ENCODE measurements around the gene MARK2. TPM values are rescaled to one million over a fixed set of nuclear protein-coding genes. Genes with fewer than 3 reads are reported as not detected.
A peak's percentile ranks its signal among the peaks of the same experiment; 100 is the strongest.

Gene MARK2
- total and polyA plus RNA-seq, 10 of the 15 experiments (the other 5 are each of a cell fraction or from before 2014, with no cell fraction given): 0.19 to 29.5 (median 13.2) TPM

DNA sequence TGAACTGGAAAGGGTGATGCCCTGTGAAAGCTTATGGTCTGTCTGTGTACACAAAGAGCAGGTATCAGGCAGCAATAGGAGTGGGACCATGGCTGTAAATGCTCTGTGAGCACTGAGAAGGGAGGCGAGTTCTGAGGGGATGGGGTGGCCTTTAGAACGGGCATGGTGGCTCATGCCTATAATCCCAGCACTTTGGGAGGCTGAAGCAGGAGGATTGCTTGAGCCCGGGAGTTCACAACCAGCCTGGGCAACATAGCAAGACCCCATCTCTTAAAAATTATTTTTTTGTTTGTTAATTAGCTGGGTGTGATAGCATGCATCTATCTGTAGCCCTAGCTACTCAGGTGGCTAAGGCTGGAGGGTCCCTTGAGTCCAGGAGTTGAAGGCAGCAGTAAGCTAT is 22.2 kb upstream of the MARK2 start:
- Histone ChIP-seq H3K27ac (ENCODE audit: control insufficient read depth, insufficient read depth) (no peak overlapping the region), H3K4me2 (ENCODE audit: control insufficient read depth, insufficient read depth) (peak overlapping the region; percentile 61), H3K4me3 (no peak overlapping the region), H3K36me3 (ENCODE audit: control insufficient read depth in 2 of 2, insufficient read depth in 2 of 2, low read length in 1 of 2) (peaks cover 18 to 25% of the 10 kb centered on the region in 2 experiments), H4K20me1 (ENCODE audit: control insufficient read depth, insufficient read depth) (peaks cover 4% of the 10 kb centered on the region; the same call in 1 of the 2 replicates), H3K27me3 (replicated peaks in 1 of 2; ENCODE audit: control insufficient read depth in 2 of 2, insufficient read depth in 2 of 2, low read length in 1 of 2) (no peaks in the 10 kb centered on the region), H3K4me1 (ENCODE audit: control insufficient read depth, insufficient read depth, low read length) (peaks cover 7% of the 10 kb centered on the region; the same call in 1 of the 2 replicates), H3K9ac (ENCODE audit: control insufficient read depth, insufficient read depth, low read length) (no peak overlapping the region), H3K9me3 (replicated peaks; ENCODE audit: control insufficient read depth, insufficient read depth, low read length) (no peaks in the 10 kb centered on the region), H2AFZ (ENCODE audit: control insufficient read depth, low read depth, low read length) (no peak overlapping the region), H3K79me2 (ENCODE audit: control insufficient read depth, insufficient read depth, low read length) (peaks cover 32% of the 10 kb centered on the region)
- in situ Hi-C loops (cut with MboI): no loop called here
- FAIRE-seq (no peak), DNase-seq (ENCODE audit: low read depth, low spot score) (no peak), ATAC-seq (no peak)
- SMC1A ChIA-PET (ENCODE audit: uncharacterized antibody, unreplicated experiment): no interaction called here
- WGBS (ENCODE audit: insufficient coverage, insufficient replicate concordance, low lambda C conversion rate, missing lambda C conversion rate): 95% methylated on average over 3 of the region's 3 CpGs
- intact Hi-C loops (cut with micrococcal nuclease; ENCODE audit: unreplicated experiment): no loop called here
- BruUV-seq (replicated peaks): no TSS peak
- RAD21 ChIA-PET (ENCODE audit: unreplicated experiment): no interaction called here
- POLR2A ChIA-PET: interaction anchor here (0.6 kb wide), 1 partner anchor 8 kb away, joined by 3 read pairs; no protein-coding TSS in a partner anchor
- CTCF ChIA-PET: no interaction called here
- no peak for TF ChIP-seq SMC3 (IDR thresholded peaks at IDR 0.05; ENCODE audit: borderline replicate concordance, low read length)
- TF ChIP-seq KDM1A (IDR thresholded peaks at IDR 0.05; ENCODE audit: borderline replicate concordance): no peak
- no peak for TF ChIP-seq PRDM15 (CRISPR knock-in tag; IDR thresholded peaks at IDR 0.05)
- TF ChIP-seq, protein P1, sequence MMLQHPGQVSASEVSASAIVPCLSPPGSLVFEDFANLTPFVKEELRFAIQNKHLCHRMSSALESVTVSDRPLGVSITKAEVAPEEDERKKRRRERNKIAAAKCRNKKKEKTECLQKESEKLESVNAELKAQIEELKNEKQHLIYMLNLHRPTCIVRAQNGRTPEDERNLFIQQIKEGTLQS (IDR thresholded peaks at IDR 0.05; ENCODE audit: borderline replicate concordance, extremely low read depth, low read depth, low read length): no peak
- TF ChIP-seq YY1 (IDR thresholded peaks at IDR 0.05; ENCODE audit: low read depth, low read length): no peak
- TF ChIP-seq, protein P2, sequence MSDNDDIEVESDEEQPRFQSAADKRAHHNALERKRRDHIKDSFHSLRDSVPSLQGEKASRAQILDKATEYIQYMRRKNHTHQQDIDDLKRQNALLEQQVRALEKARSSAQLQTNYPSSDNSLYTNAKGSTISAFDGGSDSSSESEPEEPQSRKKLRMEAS (IDR thresholded peaks at IDR 0.05; ENCODE audit: low read depth, low read length): no peak
- TF ChIP-seq, protein P3, sequence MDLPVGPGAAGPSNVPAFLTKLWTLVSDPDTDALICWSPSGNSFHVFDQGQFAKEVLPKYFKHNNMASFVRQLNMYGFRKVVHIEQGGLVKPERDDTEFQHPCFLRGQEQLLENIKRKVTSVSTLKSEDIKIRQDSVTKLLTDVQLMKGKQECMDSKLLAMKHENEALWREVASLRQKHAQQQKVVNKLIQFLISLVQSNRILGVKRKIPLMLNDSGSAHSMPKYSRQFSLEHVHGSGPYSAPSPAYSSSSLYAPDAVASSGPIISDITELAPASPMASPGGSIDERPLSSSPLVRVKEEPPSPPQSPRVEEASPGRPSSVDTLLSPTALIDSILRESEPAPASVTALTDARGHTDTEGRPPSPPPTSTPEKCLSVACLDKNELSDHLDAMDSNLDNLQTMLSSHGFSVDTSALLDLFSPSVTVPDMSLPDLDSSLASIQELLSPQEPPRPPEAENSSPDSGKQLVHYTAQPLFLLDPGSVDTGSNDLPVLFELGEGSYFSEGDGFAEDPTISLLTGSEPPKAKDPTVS (IDR thresholded peaks at IDR 0.05; ENCODE audit: low read depth, low read length): no peak
- TF ChIP-seq EP300 (IDR thresholded peaks at IDR 0.05; ENCODE audit: borderline replicate concordance in 1 of 2, control insufficient read depth in 1 of 2, low read depth in 2 of 2, low read length in 2 of 2): no peak
- no peak for TF ChIP-seq HCFC1 (IDR thresholded peaks at IDR 0.05; ENCODE audit: low read length)
- TF ChIP-seq NBN (IDR thresholded peaks at IDR 0.05): no peak
- no peak for TF ChIP-seq ZBTB40 (IDR thresholded peaks at IDR 0.05; ENCODE audit: borderline replicate concordance)
- TF ChIP-seq RUNX3 (IDR thresholded peaks at IDR 0.05; ENCODE audit: low read length): no peak
- no peak for TF ChIP-seq BCL11A (IDR thresholded peaks at IDR 0.05; ENCODE audit: low read depth, low read length)
- no peak for TF ChIP-seq USF2 (IDR thresholded peaks at IDR 0.05; ENCODE audit: borderline replicate concordance, low read depth, low read length)

Measured in GM12878 (cell line).